Fibroblast of skin of abdomen (primary cell): ENCODE results near the gene PSIP1. TPM values are rescaled to one million over a fixed set of nuclear protein-coding genes. Genes with fewer than 3 reads are reported as not detected.
A peak's percentile ranks its signal among the peaks of the same experiment; 100 is the strongest.
"Not testable (repeated sequence)": the region's sequence is repeated elsewhere in the genome, so short reads cannot be mapped to it uniquely, and the experiment has no call there.

ENCODE experiments used
- DNase-seq: peaks from one replicate; pipeline ENCODE4 v3.0.0-alpha.2; 2013
- polyA plus RNA-seq, 2 experiments: library from polyadenylated mRNA; unstranded; fragments of 120-200 nt; gene quantifications; one replicate each; pipeline ENCODE4 v1.2.1, GENCODE V29; 2013; ENCODE audit not compliant: insufficient read length in 2 of 2

PSIP1 gene
- polyA plus RNA-seq (2013, experiment 1 of 2; ENCODE audit: insufficient read length) = 105 TPM
- 96.2 TPM for polyA plus RNA-seq (2013, experiment 2 of 2; ENCODE audit: insufficient read length)

DNA sequence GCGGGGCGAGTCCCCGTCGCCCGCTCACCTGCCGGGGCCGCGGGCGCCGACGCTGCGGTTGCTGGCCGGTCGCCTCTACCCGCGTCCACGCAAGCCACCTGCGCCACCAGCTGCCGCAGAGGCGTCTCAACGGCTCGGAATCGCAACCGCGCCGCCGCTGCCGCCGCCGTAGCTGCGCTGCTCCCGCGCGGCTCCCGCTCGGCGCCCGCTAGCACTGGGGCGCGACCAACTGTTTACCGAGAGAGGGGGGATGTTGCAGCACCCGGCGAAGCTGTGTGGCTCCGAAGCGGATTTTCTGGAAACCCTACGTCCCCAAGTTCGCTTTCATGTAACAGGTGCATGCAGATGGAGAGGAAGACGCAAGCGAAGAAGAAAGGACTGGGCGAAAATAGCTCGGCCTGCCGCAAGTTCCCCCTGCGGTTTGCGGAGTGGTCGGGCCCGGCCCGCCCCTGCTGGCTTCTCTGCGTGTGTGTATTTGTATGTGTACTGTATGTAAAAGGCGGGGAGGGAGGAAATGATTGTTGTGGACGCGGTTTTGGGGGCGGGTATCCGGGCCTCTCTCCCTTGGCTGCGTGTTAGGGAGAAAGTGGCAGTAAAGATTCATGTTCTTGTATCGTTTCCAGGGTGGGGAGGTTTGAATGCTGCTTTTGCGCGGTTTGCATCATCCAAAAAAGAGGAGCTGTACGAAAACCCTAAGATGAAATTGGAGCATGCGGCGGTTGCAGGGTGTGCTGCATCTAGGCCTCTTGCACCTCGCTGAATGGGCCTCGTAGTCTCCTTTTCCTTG lies at the start of gene PSIP1:
TSS of gene PSIP1 (minus strand) at position 182 of the 787 bp plus-strand sequence. CDS start 782 bp downstream, outside the sequence.
- peak; percentile 90 for DNase-seq

DNA sequence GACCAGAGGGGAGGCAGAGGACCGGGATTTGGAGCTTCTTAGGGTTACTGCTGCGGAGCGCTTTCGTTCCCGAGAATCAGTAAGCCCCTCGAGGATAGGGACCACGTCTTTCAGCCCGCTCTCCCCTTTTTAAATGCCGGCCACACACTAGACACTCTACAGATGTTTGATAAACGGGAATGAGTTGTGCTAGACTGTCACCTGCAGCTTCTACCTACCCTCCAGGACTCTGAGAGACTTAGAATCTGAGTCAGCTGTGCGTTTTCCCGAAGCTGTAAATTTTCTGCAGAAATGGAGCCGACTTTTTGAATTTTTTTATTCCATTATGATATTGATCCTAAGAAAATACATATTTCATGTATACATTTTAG lies 42.7 kb upstream of the PSIP1 start:
- DNase-seq = no peak

DNA sequence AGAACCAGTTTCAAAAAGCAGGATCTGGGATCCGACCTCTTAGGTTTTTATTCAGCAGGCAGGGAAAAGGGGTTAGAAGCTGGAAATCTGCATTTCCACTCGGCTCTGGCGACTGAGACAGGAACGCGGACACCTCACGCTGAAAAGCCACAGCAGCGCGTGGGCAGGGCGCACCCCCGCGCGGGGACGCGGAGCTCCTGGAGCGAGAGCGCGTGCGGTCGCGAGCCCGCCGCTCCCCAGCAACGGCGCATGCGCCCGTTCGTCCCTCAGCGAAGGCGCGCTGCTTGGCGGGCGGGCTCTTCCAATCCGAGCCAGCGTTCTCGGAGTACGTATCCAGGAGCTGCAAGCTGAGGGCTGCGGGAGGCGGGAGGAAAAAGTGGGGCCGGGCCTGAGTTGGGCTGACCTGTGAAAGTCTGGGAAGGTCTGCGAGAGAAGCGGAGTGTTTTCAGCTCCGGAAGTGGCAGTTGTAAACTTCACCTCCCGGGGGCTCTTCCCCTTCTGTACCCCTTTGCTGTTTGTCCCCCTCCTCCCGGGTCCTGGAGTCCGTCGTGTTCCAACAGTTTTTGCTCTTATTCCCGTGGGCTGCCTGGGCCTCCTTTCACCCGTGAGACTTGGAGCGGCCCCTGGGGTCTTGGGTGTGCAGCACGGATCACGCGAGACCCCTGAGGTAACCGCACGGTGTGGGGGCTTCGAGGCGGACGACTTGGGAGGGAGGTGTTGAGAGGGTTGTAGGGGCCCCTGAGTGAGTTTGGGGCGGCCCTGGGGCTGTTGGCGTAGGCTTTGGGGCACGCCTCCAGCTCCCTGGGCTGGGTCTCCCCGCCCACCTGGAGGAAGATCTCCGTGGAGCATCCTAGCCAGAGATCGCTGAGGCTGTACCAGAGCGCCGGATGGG lies 42.1 kb upstream of the PSIP1 start, which contains the start of gene CCDC171:
TSS of gene CCDC171 (plus strand) at position 408 of the 892 bp plus-strand sequence. CDS start 11,046 bp downstream, outside the sequence.
- peak; percentile 97 for DNase-seq

DNA sequence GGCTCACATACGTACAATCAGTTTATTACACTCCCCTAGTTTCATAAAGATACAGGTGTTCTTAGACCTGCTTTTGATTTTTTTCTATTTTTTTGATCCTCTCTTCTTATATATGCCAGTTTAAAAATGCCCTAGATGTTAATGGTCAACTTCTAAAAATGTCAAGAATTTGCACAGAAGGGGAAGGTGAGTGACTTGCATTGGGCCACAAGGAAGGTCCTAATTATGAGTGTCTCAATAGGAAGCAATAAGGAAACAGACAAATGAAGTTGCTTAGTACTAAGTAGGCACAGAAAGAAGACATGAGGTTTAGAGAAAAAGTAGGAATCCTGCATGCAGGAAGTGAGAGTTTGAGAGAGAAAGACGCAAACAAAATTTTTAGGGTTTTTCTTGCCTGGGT lies 38.8 kb upstream of the PSIP1 start:
- DNase-seq = no peak

DNA sequence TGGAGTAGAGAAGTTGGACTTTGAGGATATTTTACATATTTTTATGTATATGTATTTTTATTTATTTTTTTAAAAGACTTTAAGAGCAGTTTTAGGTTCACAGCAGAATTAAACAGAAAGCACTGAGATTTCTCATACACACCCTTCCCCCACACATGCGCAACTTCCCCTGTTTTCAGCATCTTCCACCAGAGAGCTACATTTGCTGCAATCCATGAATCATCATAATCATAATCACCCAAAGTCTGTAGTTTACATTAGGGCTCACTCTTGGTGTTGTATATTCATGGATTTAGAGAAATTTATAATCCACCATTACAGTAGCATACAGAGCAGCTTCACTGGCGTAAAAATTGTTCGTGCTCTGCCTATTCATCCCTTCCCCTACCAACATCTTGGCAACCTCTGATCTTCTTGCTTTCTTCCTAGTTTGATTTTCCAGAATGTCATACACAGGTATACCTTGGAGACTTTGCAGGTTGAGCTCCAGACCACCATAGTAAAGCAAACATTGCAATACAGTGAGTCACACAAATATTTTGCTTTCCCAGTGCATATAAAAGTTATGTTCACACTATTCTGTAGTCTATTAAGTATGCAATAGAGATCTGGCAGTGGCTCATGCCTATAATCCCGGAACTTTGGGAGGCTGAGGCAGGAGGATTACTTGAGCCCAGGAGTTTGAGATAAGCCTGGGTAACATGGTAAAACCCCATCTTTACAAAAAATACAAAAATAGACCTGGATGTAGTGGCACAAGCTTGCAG lies 32.5 kb upstream of the PSIP1 start:
- peak; percentile 3 for DNase-seq

DNA sequence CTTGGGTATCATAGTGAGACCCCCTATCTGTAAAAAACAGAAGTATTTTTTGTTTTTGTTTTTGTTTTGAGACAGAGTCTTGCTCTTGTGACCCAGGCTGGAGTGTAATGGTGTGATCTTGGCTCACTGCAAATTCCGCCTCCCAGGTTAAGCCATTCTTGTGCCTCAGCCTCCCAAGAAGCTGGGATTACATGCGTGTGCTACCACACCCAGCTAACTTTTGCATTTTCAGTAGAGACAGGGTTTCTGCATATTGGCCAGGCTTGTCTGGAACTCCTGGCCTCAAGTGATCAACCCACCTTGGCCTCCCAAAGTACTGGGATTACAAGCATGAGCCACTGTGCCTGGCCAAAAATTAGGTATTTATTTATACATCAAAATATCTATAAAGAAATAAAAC lies 31.9 kb upstream of the PSIP1 start:
- DNase-seq = no peak

DNA sequence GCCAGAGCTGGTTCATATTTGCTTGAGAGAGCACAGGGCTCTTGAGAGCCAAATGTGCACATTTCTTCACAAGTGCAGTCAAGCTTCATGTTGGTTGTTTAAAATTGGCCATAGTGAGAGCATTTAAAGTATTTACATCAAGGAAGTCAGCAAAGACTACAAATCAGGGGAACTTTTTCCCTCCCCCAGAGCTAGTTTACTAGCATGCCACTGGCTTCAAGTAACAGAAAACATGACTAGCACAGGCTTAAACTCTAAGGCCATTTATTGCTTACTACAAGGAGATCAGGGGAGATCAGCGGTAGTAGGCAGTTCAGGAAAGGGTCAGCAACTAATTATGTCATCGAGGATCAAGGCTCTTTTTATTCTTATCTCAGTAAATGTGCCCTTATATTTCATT lies 31.1 kb upstream of the PSIP1 start:
- no peak for DNase-seq

DNA sequence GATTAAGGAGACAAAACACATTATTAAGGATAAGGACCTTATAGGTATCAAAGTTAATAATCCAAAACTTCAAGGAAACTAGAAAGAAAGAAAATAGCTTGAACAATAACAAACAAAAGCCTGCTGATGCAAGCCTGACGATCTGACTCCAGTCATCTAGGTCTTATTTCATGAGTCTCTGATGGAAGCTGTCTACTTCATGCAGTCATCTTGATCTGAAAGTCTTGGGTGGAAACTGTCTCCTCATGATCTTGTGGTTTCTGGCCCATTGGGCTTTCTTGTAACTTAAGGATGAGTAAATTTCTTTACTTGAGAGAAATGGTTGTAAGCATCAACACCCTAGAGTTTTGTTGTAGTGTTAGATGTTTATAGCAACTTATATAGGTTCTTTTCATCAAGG lies 20.6 kb upstream of the PSIP1 start:
- DNase-seq = no peak

DNA sequence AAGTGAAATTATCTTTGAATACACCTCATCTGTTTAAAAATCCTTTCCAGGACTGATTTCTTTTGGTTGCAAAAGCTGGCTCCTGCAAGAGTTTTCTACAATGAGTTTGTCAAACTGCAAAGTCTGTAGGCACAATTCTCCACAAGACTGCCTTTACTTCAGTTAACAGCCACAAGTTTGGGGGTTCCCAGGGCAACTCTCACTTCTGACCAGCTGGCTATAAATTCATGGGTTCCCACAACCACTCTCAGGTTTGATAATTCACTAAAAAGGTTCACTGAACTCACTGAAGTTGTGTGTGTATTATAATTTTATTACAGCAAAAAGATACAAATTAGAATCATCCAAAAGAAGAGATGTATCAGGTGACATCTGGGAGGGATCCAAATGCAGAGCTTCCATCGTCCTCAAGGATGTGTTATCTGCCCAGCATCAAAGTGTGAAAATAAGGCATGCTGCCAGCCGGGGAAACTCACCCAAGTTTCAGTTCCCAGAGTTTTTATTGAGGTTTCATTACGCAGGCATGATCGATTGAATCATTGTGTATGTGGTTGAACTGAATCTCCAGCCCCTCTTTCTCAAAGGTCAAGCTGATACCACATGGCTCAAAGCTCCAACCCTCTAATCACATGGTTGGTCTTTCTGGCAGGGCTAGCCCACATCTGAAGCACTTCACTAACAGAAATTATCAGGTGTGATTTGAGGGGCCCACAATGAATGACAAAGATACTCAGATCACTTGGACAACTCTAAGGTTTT lies 19.0 kb upstream of the PSIP1 start:
- DNase-seq = no peak

DNA sequence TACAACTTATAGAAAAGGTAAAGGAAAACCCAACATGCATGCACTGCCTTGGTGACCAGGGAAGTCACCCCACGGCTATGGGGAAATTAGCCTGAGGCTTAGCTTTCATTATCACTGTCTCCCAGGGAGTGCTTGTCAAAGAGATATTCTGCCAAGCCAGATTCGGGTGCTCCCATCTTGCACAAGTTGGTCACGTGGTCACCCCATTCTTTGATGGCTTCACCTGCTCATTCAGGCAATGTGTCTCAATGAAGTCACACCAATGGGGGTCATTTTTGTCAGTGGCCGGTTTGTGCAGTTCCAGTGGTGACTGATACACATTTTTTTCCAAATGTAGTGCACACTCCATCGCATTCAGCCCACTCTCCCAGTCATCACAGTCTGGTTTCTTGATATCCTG lies 16.3 kb upstream of the PSIP1 start:
- DNase-seq = not testable (repeated sequence)

DNA sequence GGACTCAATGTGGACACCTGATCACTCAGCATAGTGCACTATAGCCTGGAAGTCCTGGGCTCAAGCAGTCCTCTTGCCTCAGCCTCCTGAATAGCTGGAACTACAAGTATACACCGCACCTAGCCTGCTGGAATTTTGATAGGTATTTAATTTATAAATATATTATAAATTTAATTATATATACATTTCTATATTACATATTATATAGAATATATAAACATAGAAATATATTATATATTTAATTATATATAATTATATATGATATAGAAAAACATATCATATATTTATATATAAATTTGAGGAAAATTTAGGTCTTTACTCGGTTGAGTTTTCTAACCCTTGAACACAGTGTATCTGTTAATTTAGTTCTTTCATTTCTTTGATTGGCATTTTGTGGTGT lies 15.2 kb upstream of the PSIP1 start:
- DNase-seq = no peak

DNA sequence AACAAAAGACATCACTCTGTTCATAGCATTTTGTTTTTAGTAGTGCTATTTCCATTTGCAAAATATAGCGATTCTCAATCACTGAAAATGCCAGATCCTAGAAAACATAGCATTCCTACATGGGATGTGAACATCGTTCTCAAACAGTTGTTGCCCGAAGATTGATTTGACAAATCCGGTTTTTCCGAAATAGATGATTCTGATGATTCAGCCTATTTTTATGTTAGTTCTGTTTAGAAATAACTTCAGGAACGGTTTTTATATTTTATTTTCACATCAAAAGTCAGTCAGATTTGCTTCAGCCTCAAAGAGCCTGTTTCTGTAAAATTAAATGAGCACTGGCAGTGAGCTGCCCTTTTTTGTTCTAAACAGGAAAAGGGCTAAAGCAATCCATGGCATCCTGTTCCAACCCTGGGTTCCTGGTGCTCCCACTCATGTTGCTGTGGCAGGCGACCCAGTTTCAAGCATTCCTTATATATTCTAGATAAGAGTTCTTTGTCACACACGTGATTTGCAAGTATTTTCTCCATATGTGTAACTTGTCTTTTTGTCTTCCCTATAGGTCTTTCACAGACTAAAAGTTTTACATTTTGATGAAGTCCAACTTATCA lies 14.2 kb upstream of the PSIP1 start:
- DNase-seq = no peak

DNA sequence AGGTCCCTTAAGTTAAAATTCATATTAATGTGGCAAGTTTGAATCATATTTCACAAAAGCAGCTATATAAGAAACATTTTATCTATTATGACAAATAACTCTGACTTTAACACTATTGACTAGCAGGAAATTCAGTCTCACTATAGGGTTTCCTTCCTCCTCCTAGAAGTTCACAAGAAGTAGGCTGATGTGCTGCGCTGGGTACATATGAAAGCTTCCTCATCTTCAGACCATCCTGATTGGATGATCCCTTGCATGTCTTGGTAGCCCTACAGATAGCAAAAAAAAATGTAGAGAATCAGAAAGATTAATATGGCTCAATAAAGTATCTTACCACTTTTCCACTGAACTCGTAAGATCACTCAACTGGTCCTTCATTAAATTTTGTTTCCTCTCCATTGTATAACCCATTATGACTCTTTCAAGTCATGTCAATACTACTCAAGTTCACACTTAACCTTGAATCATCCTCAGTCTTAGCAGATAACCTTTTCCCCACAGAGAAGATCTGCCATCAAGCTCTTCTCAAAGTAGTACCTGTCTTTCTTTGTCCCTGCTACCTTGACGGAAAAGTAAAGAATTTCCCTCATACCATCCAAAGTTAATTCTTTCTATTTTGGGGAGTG lies 11.5 kb upstream of the PSIP1 start:
- DNase-seq = no peak

DNA sequence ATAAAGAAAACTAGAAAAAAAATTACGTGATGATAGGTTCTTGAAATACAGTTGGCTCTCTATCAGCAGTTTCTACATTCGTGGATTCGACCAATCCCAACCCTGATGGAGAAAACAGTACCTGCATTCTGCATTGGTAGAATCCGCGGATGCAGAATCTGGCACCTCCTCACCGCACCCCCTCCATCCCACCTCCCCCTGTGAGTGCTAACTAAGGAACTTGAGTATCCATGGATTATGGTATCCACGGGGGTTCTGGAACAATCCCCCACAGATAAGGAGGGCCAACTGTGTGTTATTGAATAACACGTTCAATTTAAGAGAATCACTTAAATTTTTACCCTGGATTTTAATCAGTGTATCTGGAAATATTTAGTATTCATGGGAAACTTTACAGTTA lies 10.5 kb upstream of the PSIP1 start:
- no peak for DNase-seq

DNA sequence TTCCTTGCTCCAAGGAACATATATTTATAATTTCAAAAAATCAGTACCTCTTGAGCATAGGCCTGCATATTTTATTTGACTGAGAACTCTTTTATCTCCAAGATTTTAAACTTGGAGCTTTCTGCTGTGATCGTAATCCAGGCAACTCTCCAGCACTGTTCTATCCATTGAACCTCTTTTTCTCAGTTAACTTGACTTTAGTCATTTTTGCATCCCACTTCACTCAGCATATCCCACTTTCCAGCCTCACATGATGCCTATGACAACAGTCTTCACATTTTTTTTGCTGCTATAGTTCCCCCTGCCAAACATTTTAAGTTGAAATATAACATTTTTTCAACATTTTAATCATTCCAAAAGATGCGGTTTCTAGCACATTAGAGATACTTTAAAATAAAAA lies 9.1 kb upstream of the PSIP1 start:
- no peak for DNase-seq

DNA sequence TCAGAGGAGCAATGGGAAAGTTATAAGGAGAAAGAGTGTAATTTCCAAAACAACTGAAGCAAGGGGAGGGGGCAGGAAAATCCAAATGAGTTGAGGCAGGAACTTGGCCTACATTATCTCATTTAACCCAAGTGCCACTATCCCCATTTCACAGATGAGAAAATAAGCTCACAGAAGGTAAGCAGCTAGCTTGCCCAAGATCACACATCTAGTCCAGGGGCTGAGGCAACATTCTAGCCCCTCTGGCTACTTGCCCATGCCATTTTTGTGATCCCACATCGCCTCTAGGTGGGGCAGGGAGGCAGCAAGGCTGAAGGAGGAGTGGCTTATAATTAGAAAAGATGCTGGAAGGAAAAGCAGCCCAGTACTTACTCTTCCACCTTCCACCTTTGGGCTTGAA lies 2.6 kb upstream of the PSIP1 start:
- DNase-seq = peak; percentile 29

DNA sequence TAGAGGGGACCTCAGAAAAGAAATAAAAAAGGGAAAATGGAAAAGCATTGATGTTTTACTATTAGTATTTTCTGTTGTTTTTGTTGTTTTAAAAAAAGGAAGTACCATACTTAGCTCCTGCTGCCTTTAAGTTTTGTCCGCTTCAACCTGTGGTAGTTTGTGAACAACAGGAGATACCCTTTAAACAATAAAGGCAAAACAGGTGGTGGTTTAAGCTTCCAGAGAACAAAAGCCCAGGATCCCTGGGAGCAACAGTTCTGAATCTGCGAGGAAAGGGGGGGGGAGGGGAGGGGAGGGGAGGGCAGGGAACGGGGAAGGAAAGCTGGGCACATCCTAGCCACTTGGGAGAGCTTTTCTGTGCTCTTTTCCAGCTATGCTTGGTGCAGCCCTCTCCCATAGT lies 2.1 kb upstream of the PSIP1 start:
- DNase-seq = no peak

DNA sequence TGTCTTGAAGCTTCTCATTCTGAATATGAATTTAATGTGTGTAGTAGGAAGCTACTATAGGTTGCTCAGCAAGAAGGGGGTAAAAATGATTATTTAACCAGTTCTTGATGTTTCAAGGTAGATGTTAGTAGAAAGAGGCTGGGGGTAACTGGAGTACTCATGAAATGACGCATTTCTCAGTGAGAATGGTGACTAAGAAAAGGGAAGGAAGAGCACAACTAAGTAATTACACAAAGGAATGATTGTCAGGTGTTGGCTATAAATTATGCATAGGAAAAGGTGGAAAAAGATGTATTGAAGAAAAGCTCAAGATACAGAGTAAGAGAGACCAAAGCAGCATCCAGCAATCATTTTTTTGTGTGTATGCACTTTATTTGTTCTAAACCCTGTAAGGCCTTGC lies 1.4 kb upstream of the PSIP1 start:
- DNase-seq = no peak

DNA sequence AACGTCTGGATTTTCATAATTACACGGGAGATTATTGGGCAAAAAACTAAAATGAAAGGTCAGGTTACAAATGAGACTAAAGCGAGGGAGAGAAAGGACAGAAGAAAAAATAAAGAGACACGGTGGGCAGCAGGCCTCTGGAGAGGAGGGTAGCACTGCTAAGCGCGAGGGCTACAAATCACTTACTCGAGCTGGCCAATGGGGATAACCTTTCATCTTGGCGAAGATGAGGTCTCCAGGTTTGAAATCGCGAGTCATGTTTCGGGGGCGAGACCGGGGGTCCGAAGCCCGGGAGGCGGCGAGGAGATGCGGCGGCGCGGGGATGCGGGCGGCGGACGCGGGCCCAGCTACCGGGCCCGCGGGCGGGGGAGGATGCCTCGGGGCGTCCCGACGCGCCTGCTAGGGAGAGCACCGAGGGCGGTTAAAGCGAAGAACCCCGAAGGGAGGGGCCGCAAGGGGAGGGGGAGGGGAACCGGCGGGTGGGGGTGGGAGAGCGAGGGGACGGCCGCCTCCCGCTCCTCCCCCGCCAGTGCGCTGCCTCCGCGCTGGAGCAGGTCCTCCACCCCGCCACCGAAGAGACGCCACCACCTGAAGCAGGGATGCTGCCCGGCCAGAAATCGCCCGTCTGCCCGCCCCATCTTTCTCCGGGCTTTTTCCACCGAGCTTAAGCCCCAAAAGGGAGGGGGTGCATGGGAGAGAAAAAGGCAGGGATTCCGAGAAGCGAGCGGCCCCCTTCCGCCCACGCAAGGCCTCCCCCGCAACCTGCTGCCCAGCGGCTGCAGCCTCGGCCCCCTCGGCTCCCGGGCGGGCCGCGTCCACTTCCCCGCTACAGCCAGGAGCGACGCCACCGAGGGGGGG lies 610 bp downstream of the PSIP1 start:
- peak; percentile 26 for DNase-seq

DNA sequence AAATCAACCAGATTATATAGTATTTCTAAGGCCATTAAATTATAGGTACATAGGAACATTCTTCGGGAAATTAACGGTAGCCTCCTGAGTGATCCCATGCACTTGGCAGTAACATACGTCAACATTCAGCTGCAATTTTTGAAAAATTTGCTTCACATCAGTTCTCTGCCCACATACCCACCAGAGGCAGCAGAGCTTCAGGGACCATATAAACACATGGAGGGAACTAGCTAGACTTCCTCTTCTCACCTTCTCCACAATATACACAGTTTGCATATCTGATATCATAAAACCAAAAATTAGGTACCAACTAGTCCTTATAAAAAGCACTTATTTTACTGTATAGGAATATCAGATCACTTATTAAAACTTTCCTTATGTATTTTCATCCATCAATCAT lies 4.8 kb downstream of the PSIP1 start:
- no peak for DNase-seq
